Neural cell (in vitro differentiated cells): Measurements from ENCODE around the gene CDC16.

Experiments
- EP300 ChIP-seq: fragments of 450-650 bp; conservative IDR thresholded peaks from 2 replicates; pipeline ENCODE4 v1.6.1; 2014; ENCODE audit warnings: antibody characterized with exemption, mild to moderate bottlenecking, moderate library complexity; ENCODE audit not compliant: poor library complexity, severe bottlenecking
- MXI1 ChIP-seq: fragments of 450-650 bp; conservative IDR thresholded peaks from 2 replicates; pipeline ENCODE4 v1.6.1; 2014; ENCODE audit warnings: antibody characterized with exemption, mild to moderate bottlenecking; ENCODE audit not compliant: poor library complexity, severe bottlenecking
- POLR2AphosphoS5 ChIP-seq: IDR thresholded peaks from 2 replicates; pipeline ENCODE4 v1.6.1; 2012
- RAD21 ChIP-seq: fragments of 450-650 bp; conservative IDR thresholded peaks from 2 replicates; pipeline ENCODE4 v1.6.1; 2014; ENCODE audit warnings: antibody characterized with exemption, mild to moderate bottlenecking, moderate library complexity
- SMC3 ChIP-seq: fragments of 450-650 bp; conservative IDR thresholded peaks from 2 replicates; pipeline ENCODE4 v1.6.1; 2014; ENCODE audit warnings: antibody characterized with exemption, mild to moderate bottlenecking, moderate library complexity; ENCODE audit not compliant: poor library complexity
- TF ChIP-seq, protein P1 (sequence below): fragments of 450-650 bp; IDR thresholded peaks from 2 replicates; pipeline ENCODE4 v1.5.1; 2014; ENCODE audit warnings: antibody characterized with exemption, mild to moderate bottlenecking, moderate library complexity; ENCODE audit not compliant: poor library complexity, severe bottlenecking
- TF ChIP-seq, protein P2 (sequence below): IDR thresholded peaks from 2 replicates; pipeline ENCODE4 v1.6.1; 2012; ENCODE audit warnings: borderline replicate concordance

DNA sequence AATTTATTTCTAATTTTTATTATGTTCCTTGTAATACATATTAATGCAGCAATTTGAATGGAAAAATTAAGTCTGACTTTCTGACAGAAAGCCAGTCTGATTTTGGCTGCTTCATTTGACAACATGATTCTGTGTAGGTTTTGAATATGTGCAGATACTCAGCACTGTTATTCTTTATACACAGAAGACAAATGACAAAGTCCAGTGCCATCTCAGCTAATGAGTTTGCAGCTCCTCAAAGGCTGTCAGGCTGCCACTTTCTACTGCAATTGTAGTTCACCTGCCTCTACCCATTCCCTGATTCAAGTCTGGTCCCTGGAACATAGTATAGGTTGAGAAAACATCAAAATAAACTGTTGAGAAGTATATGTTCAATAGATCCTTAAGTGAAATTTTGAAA is 76.7 kb downstream of the CDC16 start:
- TF ChIP-seq, protein P1, sequence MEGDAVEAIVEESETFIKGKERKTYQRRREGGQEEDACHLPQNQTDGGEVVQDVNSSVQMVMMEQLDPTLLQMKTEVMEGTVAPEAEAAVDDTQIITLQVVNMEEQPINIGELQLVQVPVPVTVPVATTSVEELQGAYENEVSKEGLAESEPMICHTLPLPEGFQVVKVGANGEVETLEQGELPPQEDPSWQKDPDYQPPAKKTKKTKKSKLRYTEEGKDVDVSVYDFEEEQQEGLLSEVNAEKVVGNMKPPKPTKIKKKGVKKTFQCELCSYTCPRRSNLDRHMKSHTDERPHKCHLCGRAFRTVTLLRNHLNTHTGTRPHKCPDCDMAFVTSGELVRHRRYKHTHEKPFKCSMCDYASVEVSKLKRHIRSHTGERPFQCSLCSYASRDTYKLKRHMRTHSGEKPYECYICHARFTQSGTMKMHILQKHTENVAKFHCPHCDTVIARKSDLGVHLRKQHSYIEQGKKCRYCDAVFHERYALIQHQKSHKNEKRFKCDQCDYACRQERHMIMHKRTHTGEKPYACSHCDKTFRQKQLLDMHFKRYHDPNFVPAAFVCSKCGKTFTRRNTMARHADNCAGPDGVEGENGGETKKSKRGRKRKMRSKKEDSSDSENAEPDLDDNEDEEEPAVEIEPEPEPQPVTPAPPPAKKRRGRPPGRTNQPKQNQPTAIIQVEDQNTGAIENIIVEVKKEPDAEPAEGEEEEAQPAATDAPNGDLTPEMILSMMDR, result no peak
- no peak for TF ChIP-seq POLR2AphosphoS5
- TF ChIP-seq RAD21, result no peak
- TF ChIP-seq, protein P2, sequence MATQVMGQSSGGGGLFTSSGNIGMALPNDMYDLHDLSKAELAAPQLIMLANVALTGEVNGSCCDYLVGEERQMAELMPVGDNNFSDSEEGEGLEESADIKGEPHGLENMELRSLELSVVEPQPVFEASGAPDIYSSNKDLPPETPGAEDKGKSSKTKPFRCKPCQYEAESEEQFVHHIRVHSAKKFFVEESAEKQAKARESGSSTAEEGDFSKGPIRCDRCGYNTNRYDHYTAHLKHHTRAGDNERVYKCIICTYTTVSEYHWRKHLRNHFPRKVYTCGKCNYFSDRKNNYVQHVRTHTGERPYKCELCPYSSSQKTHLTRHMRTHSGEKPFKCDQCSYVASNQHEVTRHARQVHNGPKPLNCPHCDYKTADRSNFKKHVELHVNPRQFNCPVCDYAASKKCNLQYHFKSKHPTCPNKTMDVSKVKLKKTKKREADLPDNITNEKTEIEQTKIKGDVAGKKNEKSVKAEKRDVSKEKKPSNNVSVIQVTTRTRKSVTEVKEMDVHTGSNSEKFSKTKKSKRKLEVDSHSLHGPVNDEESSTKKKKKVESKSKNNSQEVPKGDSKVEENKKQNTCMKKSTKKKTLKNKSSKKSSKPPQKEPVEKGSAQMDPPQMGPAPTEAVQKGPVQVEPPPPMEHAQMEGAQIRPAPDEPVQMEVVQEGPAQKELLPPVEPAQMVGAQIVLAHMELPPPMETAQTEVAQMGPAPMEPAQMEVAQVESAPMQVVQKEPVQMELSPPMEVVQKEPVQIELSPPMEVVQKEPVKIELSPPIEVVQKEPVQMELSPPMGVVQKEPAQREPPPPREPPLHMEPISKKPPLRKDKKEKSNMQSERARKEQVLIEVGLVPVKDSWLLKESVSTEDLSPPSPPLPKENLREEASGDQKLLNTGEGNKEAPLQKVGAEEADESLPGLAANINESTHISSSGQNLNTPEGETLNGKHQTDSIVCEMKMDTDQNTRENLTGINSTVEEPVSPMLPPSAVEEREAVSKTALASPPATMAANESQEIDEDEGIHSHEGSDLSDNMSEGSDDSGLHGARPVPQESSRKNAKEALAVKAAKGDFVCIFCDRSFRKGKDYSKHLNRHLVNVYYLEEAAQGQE, result no peak
- TF ChIP-seq SMC3, result no peak
- no peak for TF ChIP-seq MXI1
- no peak for TF ChIP-seq EP300
